PC-3 (cell line): ENCODE measurements around the gene KLF4. TPM values are rescaled to one million over a fixed set of nuclear protein-coding genes. Genes with fewer than 3 reads are reported as not detected.

ENCODE experiments used
- ATAC-seq: fragments of 200-7000 bp; cut with Tn5 transposase; 2 replicates; pipeline ENCODE4 v1.9.1; 2020; ENCODE audit warnings: mild to moderate bottlenecking, moderate library complexity
- BruUV-seq: library from RNA; stranded (reverse); fragments of 400-500 nt; replicated peaks from 2 replicates; lab custom pipeline; 2021; lab: Mats Ljungman, UMichigan
- CTCF ChIA-PET: fragments of 300-600 bp; sonication (Branson Sonifier 250); formaldehyde crosslinking; loops from one replicate; lab custom pipeline; 2022; ENCODE audit warnings: antibody characterized with exemption; lab: Charles Lee
- POLR2A ChIA-PET: fragments of 300-600 bp; sonication (Branson Sonifier 250); formaldehyde crosslinking; loops from one replicate; lab custom pipeline; 2022; ENCODE audit warnings: antibody characterized with exemption; ENCODE audit not compliant: unreplicated experiment; lab: Charles Lee
- DNase-seq: peaks from one replicate; pipeline ENCODE4 v3.0.0-alpha.2; 2015
- H2AFZ ChIP-seq: fragments of 300-600 bp; sonication (generic); 2 replicates; pipeline ENCODE4 v1.6.0; 2016; ENCODE audit warnings: antibody characterized with exemption, low read length
- H3F3A ChIP-seq: fragments of 300-600 bp; sonication (generic); one replicate; pipeline ENCODE4 v1.6.0; 2017; ENCODE audit warnings: antibody characterized with exemption, low read length, control low read depth, mild to moderate bottlenecking; ENCODE audit not compliant: unreplicated experiment
- H3K27ac ChIP-seq: fragments of 300-600 bp; sonication (generic); 2 replicates; pipeline ENCODE4 v1.5.1; 2016; ENCODE audit warnings: mild to moderate bottlenecking, low read length
- H3K27me3 ChIP-seq: fragments of 300-600 bp; sonication (generic); 2 replicates; pipeline ENCODE4 v1.6.1; 2016; ENCODE audit warnings: low read length, mixed read lengths
- H3K36me3 ChIP-seq: fragments of 300-600 bp; sonication (generic); 2 replicates; pipeline ENCODE4 v1.6.1; 2016; ENCODE audit warnings: low read depth, mixed run types, low read length, mixed read lengths
- H3K4me1 ChIP-seq: fragments of 300-600 bp; sonication (generic); 2 replicates; pipeline ENCODE4 v1.5.1; 2016; ENCODE audit warnings: low read length; ENCODE audit not compliant: insufficient read depth
- H3K4me2 ChIP-seq: fragments of 300-600 bp; sonication (generic); 2 replicates; pipeline ENCODE4 v1.6.0; 2016; ENCODE audit warnings: low read length
- H3K4me3 ChIP-seq: fragments of 300-600 bp; sonication (generic); 2 replicates; pipeline ENCODE4 v1.5.1; 2016; ENCODE audit warnings: mild to moderate bottlenecking, low read length, mixed read lengths
- H3K79me2 ChIP-seq: fragments of 300-600 bp; sonication (generic); 2 replicates; pipeline ENCODE4 v1.6.1; 2017; ENCODE audit warnings: low read length, mixed read lengths
- H3K9ac ChIP-seq: fragments of 300-600 bp; sonication (generic); 2 replicates; pipeline ENCODE4 v1.6.0; 2016; ENCODE audit warnings: mild to moderate bottlenecking, low read length
- H3K9me2 ChIP-seq: fragments of 300-600 bp; sonication (generic); replicated peaks from 2 replicates; pipeline ENCODE4 v1.6.1; 2016; ENCODE audit warnings: mixed run types, low read length, mixed read lengths
- H3K9me3 ChIP-seq: fragments of 300-600 bp; sonication (generic); 2 replicates; pipeline ENCODE4 v1.6.1; 2016; ENCODE audit warnings: low read length, mixed read lengths
- H4K20me1 ChIP-seq: fragments of 300-600 bp; sonication (generic); 2 replicates; pipeline ENCODE4 v1.6.1; 2016; ENCODE audit warnings: low read length, mixed read lengths
- EZH2 ChIP-seq: fragments of 300-600 bp; sonication (generic); IDR thresholded peaks from one replicate; pipeline ENCODE4 v1.6.1; 2017; ENCODE audit warnings: antibody characterized with exemption, mild to moderate bottlenecking, low read length; ENCODE audit not compliant: unreplicated experiment
- EZH2phosphoT487 ChIP-seq: fragments of 300-600 bp; sonication (generic); IDR thresholded peaks from 2 replicates; pipeline ENCODE4 v1.6.1; 2018; ENCODE audit warnings: mild to moderate bottlenecking, antibody characterized with exemption, low read length, borderline replicate concordance
- intact Hi-C: fragments of 100-400 bp; cut with micrococcal nuclease; formaldehyde crosslinking; loops from 2 replicates; pipeline ENCODE4 v1.9.0; 2023
- total RNA-seq: library from RNA; depleted of rRNA; stranded (reverse); fragments of >200 nt; gene quantifications from 2 replicates; pipeline ENCODE4 v1.2.3, GENCODE V29; 2014
- TF ChIP-seq, protein P1 (sequence below): fragments of 300-600 bp; sonication (generic); conservative IDR thresholded peaks from 2 replicates; pipeline ENCODE4 v1.5.1; 2017; ENCODE audit warnings: antibody characterized with exemption, low read depth, mild to moderate bottlenecking, low read length

KLF4 gene
- total RNA-seq, 1 experiment from 2014 or later = 55.1 TPM

DNA sequence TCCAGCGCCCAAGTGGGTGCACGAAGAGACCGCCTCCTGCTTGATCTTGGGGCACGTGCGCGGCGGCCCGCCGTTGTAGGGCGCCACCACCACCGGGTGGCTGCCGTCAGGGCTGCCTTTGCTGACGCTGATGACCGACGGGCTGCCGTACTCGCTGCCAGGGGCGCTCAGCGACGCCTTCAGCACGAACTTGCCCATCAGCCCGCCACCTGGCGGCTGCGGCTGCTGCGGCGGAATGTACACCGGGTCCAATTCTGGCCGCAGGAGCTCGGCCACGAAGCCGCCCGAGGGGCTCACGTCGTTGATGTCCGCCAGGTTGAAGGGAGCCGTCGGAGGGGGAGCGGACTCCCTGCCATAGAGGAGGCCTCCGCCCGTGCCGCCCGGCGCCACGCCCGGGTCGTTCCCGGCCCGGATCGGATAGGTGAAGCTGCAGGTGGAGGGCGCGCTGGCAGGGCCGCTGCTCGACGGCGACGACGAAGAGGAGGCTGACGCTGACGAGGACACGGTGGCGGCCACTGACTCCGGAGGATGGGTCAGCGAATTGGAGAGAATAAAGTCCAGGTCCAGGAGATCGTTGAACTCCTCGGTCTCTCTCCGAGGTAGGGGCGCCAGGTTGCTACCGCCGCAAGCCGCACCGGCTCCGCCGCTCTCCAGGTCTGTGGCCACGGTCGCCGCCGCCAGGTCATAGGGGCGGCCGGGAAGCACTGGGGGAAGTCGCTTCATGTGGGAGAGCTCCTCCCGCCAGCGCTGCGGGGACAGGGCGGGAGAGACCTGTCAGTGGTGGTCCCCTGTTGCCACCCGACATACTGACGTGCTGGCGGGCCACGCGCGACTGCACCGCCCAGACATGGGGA is 1.8 kb downstream of the KLF4 start:
- H3K36me3 ChIP-seq = peaks cover 19% of the 10 kb centered on the region
- POLR2A ChIA-PET = no interaction called here
- H3K9ac ChIP-seq = peak overlapping the region; percentile 92
- peaks cover 35% of the 10 kb centered on the region for H4K20me1 ChIP-seq
- intact Hi-C loops = loop anchor here (5.0 to 10.0 kb wide), 3 partner anchors 250 to 667 kb away; no protein-coding TSS in a partner anchor
- CTCF ChIA-PET = no interaction called here
- H2AFZ ChIP-seq = no peak overlapping the region
- H3K27ac ChIP-seq = peak overlapping the region; percentile 40
- TF ChIP-seq EZH2 (no peak), EZH2phosphoT487 (peak; percentile 88)
- TF ChIP-seq, protein P1, sequence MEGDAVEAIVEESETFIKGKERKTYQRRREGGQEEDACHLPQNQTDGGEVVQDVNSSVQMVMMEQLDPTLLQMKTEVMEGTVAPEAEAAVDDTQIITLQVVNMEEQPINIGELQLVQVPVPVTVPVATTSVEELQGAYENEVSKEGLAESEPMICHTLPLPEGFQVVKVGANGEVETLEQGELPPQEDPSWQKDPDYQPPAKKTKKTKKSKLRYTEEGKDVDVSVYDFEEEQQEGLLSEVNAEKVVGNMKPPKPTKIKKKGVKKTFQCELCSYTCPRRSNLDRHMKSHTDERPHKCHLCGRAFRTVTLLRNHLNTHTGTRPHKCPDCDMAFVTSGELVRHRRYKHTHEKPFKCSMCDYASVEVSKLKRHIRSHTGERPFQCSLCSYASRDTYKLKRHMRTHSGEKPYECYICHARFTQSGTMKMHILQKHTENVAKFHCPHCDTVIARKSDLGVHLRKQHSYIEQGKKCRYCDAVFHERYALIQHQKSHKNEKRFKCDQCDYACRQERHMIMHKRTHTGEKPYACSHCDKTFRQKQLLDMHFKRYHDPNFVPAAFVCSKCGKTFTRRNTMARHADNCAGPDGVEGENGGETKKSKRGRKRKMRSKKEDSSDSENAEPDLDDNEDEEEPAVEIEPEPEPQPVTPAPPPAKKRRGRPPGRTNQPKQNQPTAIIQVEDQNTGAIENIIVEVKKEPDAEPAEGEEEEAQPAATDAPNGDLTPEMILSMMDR = peak; percentile 70
- H3K4me3 ChIP-seq = peak overlapping the region; percentile 89
- H3K4me1 ChIP-seq = peaks cover 21% of the 10 kb centered on the region
- BruUV-seq = no TSS peak
- H3K27me3 ChIP-seq = no peaks in the 10 kb centered on the region
- H3K9me3 ChIP-seq = no peaks in the 10 kb centered on the region
- H3K4me2 ChIP-seq = peak overlapping the region; percentile 95
- peaks cover 47% of the 10 kb centered on the region for H3K79me2 ChIP-seq
- peak; percentile 79 for DNase-seq
- no peaks in the 10 kb centered on the region for H3F3A ChIP-seq
- peak; percentile 30 for ATAC-seq
- no peaks in the 10 kb centered on the region for H3K9me2 ChIP-seq

DNA sequence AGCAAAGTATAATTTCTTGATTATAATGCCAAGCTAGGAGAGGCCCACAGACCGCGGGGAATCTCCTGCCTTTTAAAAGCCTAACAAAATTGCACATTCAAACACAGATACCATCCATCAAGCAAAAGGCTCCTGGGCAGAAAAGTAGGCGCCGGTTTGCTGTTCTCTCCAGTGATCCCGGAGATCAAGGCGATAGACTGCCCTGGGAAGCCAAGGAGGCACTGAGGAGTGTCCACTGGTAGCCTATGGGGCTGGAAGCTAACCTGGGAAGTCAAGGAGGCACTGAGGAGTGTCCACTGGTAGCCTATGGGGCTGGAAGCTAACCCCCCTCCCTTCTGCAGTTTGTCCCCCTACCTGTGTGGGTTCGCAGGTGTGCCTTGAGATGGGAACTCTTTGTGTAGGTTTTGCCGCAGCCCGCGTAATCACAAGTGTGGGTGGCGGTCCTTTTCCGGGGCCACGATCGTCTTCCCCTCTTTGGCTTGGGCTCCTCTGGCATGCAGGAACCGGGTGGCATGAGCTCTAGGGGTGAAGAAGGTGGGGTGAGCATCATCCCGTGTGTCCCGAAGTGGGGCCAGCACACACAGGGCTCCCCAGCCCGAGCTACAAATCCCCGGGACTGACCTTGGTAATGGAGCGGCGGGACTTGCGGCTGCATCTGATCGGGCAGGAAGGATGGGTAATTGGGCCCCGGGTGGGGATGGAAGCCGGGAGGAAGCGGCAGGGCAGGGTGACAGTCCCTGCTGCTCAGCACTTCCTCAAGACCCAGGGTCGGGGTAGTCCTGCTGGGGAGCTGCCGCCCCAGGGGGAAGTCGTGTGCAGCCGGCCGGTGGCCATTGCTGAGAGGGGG is 2.7 kb downstream of the KLF4 start:
- Histone ChIP-seq H3K9me2 (no peaks in the 10 kb centered on the region), H3K36me3 (peaks cover 19% of the 10 kb centered on the region), H3K27ac (no peak overlapping the region), H3F3A (no peaks in the 10 kb centered on the region), H2AFZ (no peak overlapping the region), H3K79me2 (peaks cover 47% of the 10 kb centered on the region), H3K4me1 (peaks cover 16% of the 10 kb centered on the region), H4K20me1 (peaks cover 35% of the 10 kb centered on the region), H3K9ac (peak overlapping the region; percentile 92), H3K9me3 (no peaks in the 10 kb centered on the region), H3K4me2 (peak overlapping the region; percentile 95), H3K27me3 (no peaks in the 10 kb centered on the region), H3K4me3 (peak overlapping the region; percentile 89)
- ATAC-seq (no peak), DNase-seq (peak; percentile 10)
- intact Hi-C loops = loop anchor here (5.0 to 10.0 kb wide), 3 partner anchors 250 to 668 kb away; no protein-coding TSS in a partner anchor
- POLR2A ChIA-PET = no interaction called here
- CTCF ChIA-PET = no interaction called here
- no TSS peak for BruUV-seq
- TF ChIP-seq EZH2phosphoT487 (no peak), EZH2 (no peak)
- TF ChIP-seq, protein P1 = no peak
